ENCODE data around the gene DCST2. TPM values are rescaled to one million over a fixed set of nuclear protein-coding genes. Genes with fewer than 3 reads are reported as not detected.
A peak's percentile ranks its signal among the peaks of the same experiment; 100 is the strongest.

Gene DCST2
- total and polyA plus RNA-seq, 2 donors (not counting 3 experiments of a cell fraction or from before 2014, with no cell fraction given) = 0.29 to 0.51 TPM

DNA sequence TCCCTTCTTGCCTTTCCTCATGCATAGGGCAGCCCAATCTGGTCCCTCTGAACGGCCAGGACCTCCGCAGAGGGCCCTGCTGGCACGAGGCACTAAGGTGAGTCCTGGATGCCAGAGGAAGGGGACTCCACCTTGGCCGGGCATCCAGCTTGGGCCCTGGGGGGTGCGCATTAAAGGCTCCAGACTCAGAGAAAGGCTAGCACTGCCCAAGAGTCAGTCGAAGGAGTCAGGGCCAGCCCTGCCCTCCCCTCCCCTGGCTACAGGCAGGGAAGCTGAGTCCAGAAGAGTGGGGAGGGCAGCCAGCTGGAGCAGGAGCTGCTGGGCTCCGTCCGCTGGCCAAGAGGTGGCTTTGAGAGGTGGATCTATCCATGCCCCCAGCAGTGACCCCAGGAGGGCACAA, 27.2 kb upstream of the DCST2 start:
- H3K9me1 ChIP-seq (replicated peaks; ENCODE audit: control insufficient read depth, extremely low read depth, insufficient read depth, low read length) = no peaks in the 10 kb centered on the region
- peaks cover 12 to 42% of the 10 kb centered on the region in 2 experiments for H3K36me3 ChIP-seq (ENCODE audit: control insufficient read depth in 2 of 2, extremely low read depth in 1 of 2, insufficient read depth in 2 of 2, low read length in 2 of 2)
- no peaks in the 10 kb centered on the region for H4K20me1 ChIP-seq (replicated peaks; ENCODE audit: control insufficient read depth, extremely low read depth, insufficient read depth, low read length)
- TF ChIP-seq, protein P1, sequence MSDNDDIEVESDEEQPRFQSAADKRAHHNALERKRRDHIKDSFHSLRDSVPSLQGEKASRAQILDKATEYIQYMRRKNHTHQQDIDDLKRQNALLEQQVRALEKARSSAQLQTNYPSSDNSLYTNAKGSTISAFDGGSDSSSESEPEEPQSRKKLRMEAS (IDR thresholded peaks at IDR 0.05; ENCODE audit: insufficient read depth, insufficient read length) = no peak
- TF ChIP-seq JUN (IDR thresholded peaks at IDR 0.05; ENCODE audit: borderline replicate concordance, insufficient read depth, insufficient read length, low read depth) (no peak), GATA2 (IDR thresholded peaks at IDR 0.05; ENCODE audit: insufficient read depth, insufficient read length, low read depth, low read length) (no peak), FOS (IDR thresholded peaks at IDR 0.05; ENCODE audit: borderline replicate concordance, insufficient read depth, low read length) (no peak), POLR2AphosphoS5 (IDR thresholded peaks at IDR 0.05; ENCODE audit: insufficient read depth, low read depth, low read length) (no peak)
- DNase-seq (ENCODE audit: low read depth, low spot score) = no peak
- no TSS peak for BruUV-seq (replicated peaks)
- peaks cover 10% of the 10 kb centered on the region for H3K4me1 ChIP-seq (ENCODE audit: control insufficient read depth, extremely low read depth, insufficient read depth, low read length)
- no peak overlapping the region for H3K9ac ChIP-seq (replicated peaks; ENCODE audit: extremely low read depth, insufficient read depth, low read length)
- no peak overlapping the region for H3K4me3 ChIP-seq (replicated peaks in 1 of 3; ENCODE audit: insufficient read depth in 1 of 3, low read depth in 1 of 3, low read length in 3 of 3)
- no peak overlapping the region for H2AFZ ChIP-seq (ENCODE audit: low read depth, low read length)
- H3K9me3 ChIP-seq (replicated peaks; ENCODE audit: control insufficient read depth, insufficient read depth, low read length) = no peaks in the 10 kb centered on the region
- no peaks in the 10 kb centered on the region for H3K27me3 ChIP-seq (ENCODE audit: control insufficient read depth in 2 of 2, insufficient read depth in 2 of 2, low read length in 2 of 2)
- peaks cover 5% of the 10 kb centered on the region for H3K79me2 ChIP-seq (ENCODE audit: control insufficient read depth, insufficient read depth, low read length)
- H3K4me2 ChIP-seq (ENCODE audit: insufficient read depth, low read length) = no peak overlapping the region
- dilution Hi-C loops (cut with MboI; ENCODE audit: extremely low pct_ligation_motif_present, low sequenced_read_pairs) (no loop called here), intact Hi-C loops (cut with micrococcal nuclease) (loop anchor here (1.0 kb wide), 4 partner anchors 8 to 154 kb away; no protein-coding TSS in a partner anchor)
- ChIA-PET CTCF (interaction anchor here (0.6 to 3.7 kb wide), 15 partner anchors 9 to 301 kb away, joined by 3 to 67 read pairs (median 6); partner anchors contain the start of genes ADAM15, CKS1B, FLAD1 and KRTCAP2), POLR2A (interaction anchor here (1.1 kb wide), 1 partner anchor 62 kb away, joined by 3 read pairs; no protein-coding TSS in a partner anchor)
- no peak for FAIRE-seq
- H3K27ac ChIP-seq (ENCODE audit: insufficient read depth, low read depth, low read length) = no peak overlapping the region

DNA sequence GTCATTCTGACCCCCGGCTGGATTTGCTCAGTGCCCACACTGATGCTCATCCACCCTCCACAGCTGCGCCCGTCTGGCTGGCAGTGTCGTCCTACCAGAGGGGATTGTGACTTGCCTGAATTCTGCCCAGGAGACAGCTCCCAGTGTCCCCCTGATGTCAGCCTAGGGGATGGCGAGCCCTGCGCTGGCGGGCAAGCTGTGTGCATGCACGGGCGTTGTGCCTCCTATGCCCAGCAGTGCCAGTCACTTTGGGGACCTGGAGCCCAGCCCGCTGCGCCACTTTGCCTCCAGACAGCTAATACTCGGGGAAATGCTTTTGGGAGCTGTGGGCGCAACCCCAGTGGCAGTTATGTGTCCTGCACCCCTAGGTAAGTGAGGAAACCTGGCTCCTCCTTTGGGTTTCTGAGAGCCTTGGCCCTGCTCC, 24.2 kb upstream of the DCST2 start:
- DNase-seq (ENCODE audit: low read depth, low spot score) = no peak
- peaks cover 10% of the 10 kb centered on the region for H3K79me2 ChIP-seq (ENCODE audit: control insufficient read depth, insufficient read depth, low read length)
- no peaks in the 10 kb centered on the region for H3K9me3 ChIP-seq (replicated peaks; ENCODE audit: control insufficient read depth, insufficient read depth, low read length)
- no peak overlapping the region for H3K27ac ChIP-seq (ENCODE audit: insufficient read depth, low read depth, low read length)
- no peaks in the 10 kb centered on the region for H3K27me3 ChIP-seq (ENCODE audit: control insufficient read depth in 2 of 2, insufficient read depth in 2 of 2, low read length in 2 of 2)
- H2AFZ ChIP-seq (ENCODE audit: low read depth, low read length) = no peak overlapping the region
- POLR2A ChIA-PET = no interaction called here
- no peaks in the 10 kb centered on the region for H4K20me1 ChIP-seq (replicated peaks; ENCODE audit: control insufficient read depth, extremely low read depth, insufficient read depth, low read length)
- no peak for FAIRE-seq
- TSS peak; percentile 23 for BruUV-seq (replicated peaks)
- dilution Hi-C loops (cut with MboI; ENCODE audit: extremely low pct_ligation_motif_present, low sequenced_read_pairs) = no loop called here
- peaks cover 8% of the 10 kb centered on the region for H3K4me1 ChIP-seq (ENCODE audit: control insufficient read depth, extremely low read depth, insufficient read depth, low read length)
- CTCF ChIA-PET = interaction anchor here (0.6 to 1.8 kb wide), 4 partner anchors 14 to 102 kb away, joined by 3 to 8 read pairs (median 5); partner anchors contain the start of gene PBXIP1
- H3K4me2 ChIP-seq (ENCODE audit: insufficient read depth, low read length) = no peak overlapping the region
- H3K9ac ChIP-seq (replicated peaks; ENCODE audit: extremely low read depth, insufficient read depth, low read length) = no peak overlapping the region
- no peak overlapping the region for H3K4me3 ChIP-seq (replicated peaks in 1 of 3; ENCODE audit: insufficient read depth in 1 of 3, low read depth in 1 of 3, low read length in 3 of 3)
- peaks cover 12 to 49% of the 10 kb centered on the region in 2 experiments for H3K36me3 ChIP-seq (ENCODE audit: control insufficient read depth in 2 of 2, extremely low read depth in 1 of 2, insufficient read depth in 2 of 2, low read length in 2 of 2)
- intact Hi-C loops (cut with micrococcal nuclease) = no loop called here
- no peak for TF ChIP-seq FOS (IDR thresholded peaks at IDR 0.05; ENCODE audit: borderline replicate concordance, insufficient read depth, low read length)
- TF ChIP-seq GATA2 (IDR thresholded peaks at IDR 0.05; ENCODE audit: insufficient read depth, insufficient read length, low read depth, low read length) = no peak
- TF ChIP-seq JUN (IDR thresholded peaks at IDR 0.05; ENCODE audit: borderline replicate concordance, insufficient read depth, insufficient read length, low read depth) = no peak
- TF ChIP-seq POLR2A (IDR thresholded peaks at IDR 0.05; ENCODE audit: low read depth, low read length) = no peak
- no peak for TF ChIP-seq MYC (IDR thresholded peaks at IDR 0.05; ENCODE audit: low read depth, low read length)
- no peak for TF ChIP-seq POLR2AphosphoS5 (IDR thresholded peaks at IDR 0.05; ENCODE audit: insufficient read depth, low read depth, low read length)
- TF ChIP-seq CTCF (IDR thresholded peaks at IDR 0.05; ENCODE audit: extremely low read depth in 1 of 2, insufficient read depth in 1 of 2, low read depth in 1 of 2, low read length in 2 of 2) = no peak
- no peak for TF ChIP-seq EZH2 (IDR thresholded peaks at IDR 0.05; ENCODE audit: borderline replicate concordance, low read depth, low read length, severe bottlenecking)
- TF ChIP-seq, protein P1 (IDR thresholded peaks at IDR 0.05; ENCODE audit: insufficient read depth, insufficient read length) = no peak
- H3K9me1 ChIP-seq (replicated peaks; ENCODE audit: control insufficient read depth, extremely low read depth, insufficient read depth, low read length) = no peaks in the 10 kb centered on the region

All from endothelial cell of umbilical vein (primary cell).